Mucosa of rectum (tissue), 2 donors: ENCODE data around the gene ORC4.

Experiments used
- H3K27ac ChIP-seq, 2 donors: one replicate each; pipeline ENCODE4 v1.7.0; 2013; ENCODE audit warnings: inconsistent platforms in 2 of 2, low read depth in 2 of 2, low read length in 2 of 2
- H3K27me3 ChIP-seq, 2 donors: one replicate each; pipeline ENCODE4 v1.7.0; 2013; ENCODE audit warnings: low read length in 2 of 2; ENCODE audit not compliant: control insufficient read depth in 2 of 2, insufficient read depth in 2 of 2
- H3K36me3 ChIP-seq, 2 donors: one replicate each; pipeline ENCODE4 v1.7.0; 2013; ENCODE audit warnings: low read length in 2 of 2; ENCODE audit not compliant: control insufficient read depth in 2 of 2, insufficient read depth in 2 of 2
- H3K4me1 ChIP-seq, 2 donors: one replicate each; pipeline ENCODE4 v1.7.0; 2013; ENCODE audit warnings: low read length in 2 of 2, mild to moderate bottlenecking in 1 of 2; ENCODE audit not compliant: control insufficient read depth in 2 of 2, insufficient read depth in 2 of 2
- H3K4me3 ChIP-seq, 2 donors: one replicate each; pipeline ENCODE4 v1.7.0; 2013; ENCODE audit warnings: low read length in 2 of 2
- H3K9ac ChIP-seq, 2 donors: one replicate each; pipeline ENCODE4 v1.7.0; 2013; ENCODE audit warnings: low read length in 2 of 2, low read depth in 1 of 2, mild to moderate bottlenecking in 1 of 2
- H3K9me3 ChIP-seq, 2 donors: one replicate each; pipeline ENCODE4 v1.7.0; 2013; ENCODE audit warnings: low read length in 2 of 2; ENCODE audit not compliant: control insufficient read depth in 2 of 2
- donor health status: healthy.
- donor health status: Normal muscosa, but diverticular disease.

The ORC4 gene

DNA sequence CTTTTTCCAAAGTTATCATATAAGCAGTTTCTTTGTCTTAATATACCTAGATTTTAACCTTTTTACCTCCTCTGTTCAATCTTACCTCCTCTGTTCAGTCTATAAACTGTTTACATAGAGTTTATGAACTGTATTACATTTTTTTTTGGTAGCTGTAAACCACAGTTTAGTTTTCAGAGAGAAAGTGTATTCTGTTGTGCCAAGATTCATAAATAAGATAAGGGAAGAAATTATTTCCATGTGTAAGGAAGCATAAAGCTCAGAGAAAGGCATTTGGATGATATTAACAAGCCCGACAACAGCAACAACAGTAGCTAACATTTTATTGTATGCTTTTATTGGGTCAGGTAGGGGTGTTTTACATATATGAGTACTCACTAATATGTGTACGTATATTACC lies 104.5 kb downstream of the ORC4 start:
- H3K4me1 ChIP-seq, result peaks cover 0 to 2% of the 10 kb centered on the region in 2 donors
- H3K9ac ChIP-seq, result no peak overlapping the region
- peaks cover 2 to 8% of the 10 kb centered on the region in 2 donors for H3K36me3 ChIP-seq
- H3K27ac ChIP-seq, result no peak overlapping the region
- no peak overlapping the region for H3K4me3 ChIP-seq
- no peaks in the 10 kb centered on the region for H3K9me3 ChIP-seq
- no peaks in the 10 kb centered on the region for H3K27me3 ChIP-seq

DNA sequence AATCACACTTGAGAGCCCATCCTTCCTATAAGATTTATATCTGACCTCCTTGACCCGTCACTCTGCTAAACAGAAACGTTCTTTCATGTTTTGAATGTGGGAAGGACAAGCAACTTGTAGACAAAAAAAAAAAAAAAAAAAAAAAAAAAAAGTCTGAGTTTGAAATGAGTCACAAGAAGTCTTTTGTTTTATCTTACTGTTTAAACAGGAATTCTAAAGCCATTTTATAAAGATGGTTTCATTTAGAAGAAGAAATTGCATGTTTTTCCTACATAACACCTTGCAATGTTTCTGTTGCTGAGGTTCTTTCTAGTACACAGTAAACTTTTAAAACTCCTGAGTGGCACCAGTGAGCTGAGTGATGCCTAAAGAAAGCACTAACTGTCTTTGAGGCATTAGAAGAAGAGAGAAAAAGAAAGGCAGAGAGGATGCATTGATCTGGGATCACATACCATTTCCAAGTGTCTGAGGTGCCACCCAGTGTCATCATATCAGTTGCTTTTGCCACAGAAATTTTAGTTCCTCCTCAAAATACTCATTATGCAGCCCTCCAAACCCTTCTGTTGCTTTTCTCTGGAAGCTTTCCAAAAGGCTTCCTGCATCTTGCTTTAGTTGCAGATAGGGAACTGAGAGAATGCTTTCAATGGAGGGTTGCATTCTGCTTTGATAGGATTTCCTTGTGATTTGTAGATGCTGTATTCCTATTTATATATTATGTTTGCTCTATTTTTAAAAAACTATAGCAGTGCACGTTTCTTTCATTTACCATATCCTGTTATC lies 106.6 kb downstream of the ORC4 start:
- no peak overlapping the region for H3K9ac ChIP-seq
- no peak overlapping the region for H3K4me3 ChIP-seq
- H3K27me3 ChIP-seq, result no peaks in the 10 kb centered on the region
- H3K9me3 ChIP-seq, result no peaks in the 10 kb centered on the region
- no peak overlapping the region for H3K27ac ChIP-seq
- H3K36me3 ChIP-seq, result peaks cover 2 to 5% of the 10 kb centered on the region in 2 donors
- H3K4me1 ChIP-seq, result peaks cover 2 to 3% of the 10 kb centered on the region in 2 donors

DNA sequence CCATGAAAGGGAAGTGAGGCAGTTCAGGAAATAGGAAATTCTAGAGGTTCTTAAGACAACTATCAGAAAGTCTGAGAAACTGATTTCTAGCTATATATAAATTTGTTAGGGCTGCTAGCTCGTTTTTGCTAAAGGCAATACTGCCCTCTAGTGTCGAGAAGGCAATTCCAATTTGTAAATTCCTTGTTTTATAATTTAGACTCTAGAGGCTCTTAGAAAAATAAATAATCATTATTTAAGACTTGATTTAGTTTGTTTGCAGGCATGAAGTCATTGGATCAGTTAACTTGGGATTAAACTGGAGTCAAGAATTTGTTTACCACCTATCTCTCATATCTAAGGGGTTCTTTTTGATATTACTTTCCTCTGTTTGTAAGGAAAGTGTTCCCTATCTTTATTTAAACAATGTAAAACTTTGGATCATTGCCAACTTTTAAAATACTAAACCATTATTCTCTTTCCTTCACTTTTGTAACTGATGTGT lies 109.5 kb downstream of the ORC4 start:
- Histone ChIP-seq H3K9ac (no peak overlapping the region), H3K36me3 (peaks cover 2 to 3% of the 10 kb centered on the region in 2 donors), H3K4me1 (peaks cover 2 to 3% of the 10 kb centered on the region in 2 donors), H3K9me3 (no peaks in the 10 kb centered on the region), H3K27ac (no peak overlapping the region), H3K4me3 (no peak overlapping the region), H3K27me3 (no peaks in the 10 kb centered on the region)

DNA sequence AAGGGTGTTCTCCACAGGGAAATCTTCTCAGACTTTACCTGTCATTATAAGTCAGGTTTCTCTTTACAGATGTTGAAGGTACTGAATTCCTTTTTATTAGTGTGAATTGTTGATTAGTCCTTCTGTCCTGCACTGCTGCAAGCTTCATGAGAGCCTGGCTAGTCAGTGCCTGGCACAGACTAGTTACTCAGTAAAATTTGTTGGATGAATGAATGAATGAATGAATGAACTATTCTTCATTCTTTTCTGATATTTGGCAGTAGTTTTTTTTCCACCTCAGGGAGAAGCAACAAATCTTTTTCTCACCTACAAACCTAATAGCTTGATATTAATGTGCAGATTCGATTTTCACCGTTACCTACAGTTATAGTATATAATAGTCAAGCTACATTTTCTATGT lies 111.4 kb downstream of the ORC4 start:
- H3K9me3 ChIP-seq, result no peaks in the 10 kb centered on the region
- no peaks in the 10 kb centered on the region for H3K27me3 ChIP-seq
- no peak overlapping the region for H3K9ac ChIP-seq
- peaks cover 0 to 2% of the 10 kb centered on the region in 2 donors for H3K36me3 ChIP-seq
- no peak overlapping the region for H3K4me3 ChIP-seq
- peaks cover 2 to 3% of the 10 kb centered on the region in 2 donors for H3K4me1 ChIP-seq
- H3K27ac ChIP-seq, result no peak overlapping the region

DNA sequence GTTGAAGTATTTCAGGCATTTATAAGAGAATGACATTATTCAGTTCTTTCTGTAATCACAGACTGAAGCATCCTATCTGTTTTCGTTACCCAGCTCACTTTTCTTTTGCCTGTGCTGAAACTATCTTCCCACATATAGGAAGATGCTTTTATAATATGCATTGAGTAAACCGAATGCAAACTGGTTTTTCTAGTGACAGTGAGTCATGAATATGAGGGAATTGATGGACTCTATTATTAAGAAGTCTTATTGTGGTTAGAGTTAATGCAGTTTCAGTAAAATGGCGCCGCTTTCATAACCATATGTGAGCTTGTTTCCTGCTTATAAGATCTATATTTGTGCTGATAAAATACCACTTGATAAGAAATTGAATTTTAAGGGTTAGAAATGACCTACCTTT lies 116.5 kb downstream of the ORC4 start:
- Histone ChIP-seq H3K9me3 (no peaks in the 10 kb centered on the region), H3K27me3 (no peaks in the 10 kb centered on the region), H3K36me3 (peaks cover 4 to 6% of the 10 kb centered on the region in 2 donors), H3K4me1 (no peaks in the 10 kb centered on the region), H3K4me3 (no peak overlapping the region), H3K27ac (no peak overlapping the region), H3K9ac (no peak overlapping the region)

DNA sequence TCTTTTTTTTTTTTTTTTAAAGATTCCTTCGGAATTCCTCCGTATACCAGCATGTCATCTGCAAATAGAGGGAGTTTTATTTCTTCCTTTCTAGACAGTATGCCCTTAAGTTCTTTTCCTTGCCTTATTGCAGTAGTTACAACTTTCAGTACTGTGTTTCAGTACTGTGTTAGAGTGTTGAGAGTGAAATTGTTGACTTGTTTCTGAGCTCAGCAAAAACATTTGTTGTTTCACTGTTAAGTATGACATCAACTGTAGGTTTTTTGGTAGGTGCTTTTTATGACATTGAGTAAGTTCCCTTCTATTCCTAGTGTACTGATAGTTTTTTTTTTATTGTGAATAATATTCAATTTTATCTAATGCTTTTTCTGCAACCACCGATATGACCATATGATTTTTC lies 131.9 kb downstream of the ORC4 start:
- Histone ChIP-seq H3K36me3 (no peaks in the 10 kb centered on the region), H3K9me3 (no peaks in the 10 kb centered on the region), H3K27ac (no peak overlapping the region), H3K9ac (no peak overlapping the region), H3K4me1 (no peaks in the 10 kb centered on the region), H3K4me3 (no peak overlapping the region), H3K27me3 (no peaks in the 10 kb centered on the region)

DNA sequence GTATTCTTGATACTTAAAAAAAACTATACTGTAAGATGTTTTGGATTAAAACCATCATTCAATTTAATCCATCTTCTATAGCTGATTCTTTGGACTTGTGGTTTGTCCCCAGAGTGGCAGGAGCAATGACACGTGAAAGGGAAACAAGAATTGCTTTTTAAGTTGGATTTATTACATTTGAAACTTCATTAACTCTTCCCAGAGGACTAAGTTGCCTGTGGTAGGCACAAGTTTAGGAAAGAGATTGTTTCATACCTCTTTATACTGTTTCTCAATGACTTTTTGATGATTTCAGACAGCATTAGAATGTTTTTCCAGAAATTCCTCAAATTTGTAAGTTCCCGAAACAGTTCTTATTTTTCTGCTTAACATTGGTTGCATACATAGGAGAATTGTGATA lies 134.4 kb downstream of the ORC4 start:
- Histone ChIP-seq H3K27me3 (no peaks in the 10 kb centered on the region), H3K4me3 (no peak overlapping the region), H3K36me3 (no peaks in the 10 kb centered on the region), H3K9ac (no peak overlapping the region), H3K4me1 (no peaks in the 10 kb centered on the region), H3K9me3 (no peaks in the 10 kb centered on the region), H3K27ac (no peak overlapping the region)

DNA sequence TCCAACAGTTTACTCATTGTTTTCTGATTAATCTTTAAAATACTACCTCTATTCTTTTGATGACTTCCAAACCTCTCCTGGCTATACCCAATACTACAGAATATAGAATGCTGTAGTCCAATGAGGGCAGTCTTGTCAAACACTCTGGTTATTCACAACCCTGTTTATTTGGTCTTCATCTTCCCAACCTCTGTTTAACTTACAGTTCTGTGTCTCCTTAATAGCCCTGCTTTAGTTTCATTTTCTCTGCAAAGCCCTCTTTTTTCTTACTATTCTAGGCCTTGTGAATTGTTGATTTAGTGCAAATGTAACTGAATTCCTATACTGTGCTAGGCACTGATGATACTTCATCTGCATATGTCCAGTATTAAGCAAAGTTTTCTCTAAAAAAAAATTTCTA lies 135.7 kb downstream of the ORC4 start:
- Histone ChIP-seq H3K36me3 (no peaks in the 10 kb centered on the region), H3K27me3 (no peaks in the 10 kb centered on the region), H3K4me1 (no peaks in the 10 kb centered on the region), H3K9ac (no peak overlapping the region), H3K4me3 (no peak overlapping the region), H3K9me3 (no peaks in the 10 kb centered on the region), H3K27ac (no peak overlapping the region)

DNA sequence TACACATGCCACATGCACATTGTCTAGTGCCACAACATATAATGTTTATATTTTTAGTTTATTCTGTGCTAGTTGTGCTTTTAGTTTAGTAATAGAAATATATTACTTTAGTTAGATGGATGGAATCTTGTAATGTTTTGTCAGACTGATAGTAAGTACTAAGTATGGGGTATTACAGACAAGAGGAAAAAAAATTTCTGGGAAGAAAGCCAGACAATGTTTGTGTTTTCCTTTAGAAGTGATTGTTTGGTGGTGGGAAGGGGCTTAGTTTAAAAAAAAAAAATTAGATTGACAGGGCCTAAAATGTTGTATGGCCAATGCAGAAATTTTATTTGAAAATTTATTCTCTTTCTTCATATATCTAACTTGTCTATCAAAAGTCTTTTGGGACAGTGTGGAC lies 137.9 kb downstream of the ORC4 start:
- no peaks in the 10 kb centered on the region for H3K27me3 ChIP-seq
- no peaks in the 10 kb centered on the region for H3K9me3 ChIP-seq
- no peak overlapping the region for H3K9ac ChIP-seq
- H3K4me3 ChIP-seq, result no peak overlapping the region
- H3K27ac ChIP-seq, result no peak overlapping the region
- H3K36me3 ChIP-seq, result no peaks in the 10 kb centered on the region
- H3K4me1 ChIP-seq, result no peaks in the 10 kb centered on the region
